ENCODE results near the gene BCAR1.

DNA sequence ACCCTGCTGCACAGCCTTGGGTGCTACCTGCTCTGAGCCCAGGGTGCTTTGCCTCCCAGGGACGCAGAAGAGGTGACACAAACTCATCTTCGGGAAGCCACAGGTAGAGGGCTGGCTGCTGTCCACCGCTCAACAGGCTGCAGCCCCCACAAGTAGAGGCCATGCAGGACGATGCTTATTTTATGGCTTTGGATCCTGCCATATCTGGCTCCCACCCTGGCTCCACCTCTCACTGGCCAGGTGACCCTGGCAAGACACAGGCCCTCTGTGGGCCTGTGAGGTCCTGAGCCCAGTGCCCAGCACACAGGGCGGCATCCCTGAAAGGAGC lies 11.3 kb upstream of the BCAR1 start:
- TF ChIP-seq, protein P1, sequence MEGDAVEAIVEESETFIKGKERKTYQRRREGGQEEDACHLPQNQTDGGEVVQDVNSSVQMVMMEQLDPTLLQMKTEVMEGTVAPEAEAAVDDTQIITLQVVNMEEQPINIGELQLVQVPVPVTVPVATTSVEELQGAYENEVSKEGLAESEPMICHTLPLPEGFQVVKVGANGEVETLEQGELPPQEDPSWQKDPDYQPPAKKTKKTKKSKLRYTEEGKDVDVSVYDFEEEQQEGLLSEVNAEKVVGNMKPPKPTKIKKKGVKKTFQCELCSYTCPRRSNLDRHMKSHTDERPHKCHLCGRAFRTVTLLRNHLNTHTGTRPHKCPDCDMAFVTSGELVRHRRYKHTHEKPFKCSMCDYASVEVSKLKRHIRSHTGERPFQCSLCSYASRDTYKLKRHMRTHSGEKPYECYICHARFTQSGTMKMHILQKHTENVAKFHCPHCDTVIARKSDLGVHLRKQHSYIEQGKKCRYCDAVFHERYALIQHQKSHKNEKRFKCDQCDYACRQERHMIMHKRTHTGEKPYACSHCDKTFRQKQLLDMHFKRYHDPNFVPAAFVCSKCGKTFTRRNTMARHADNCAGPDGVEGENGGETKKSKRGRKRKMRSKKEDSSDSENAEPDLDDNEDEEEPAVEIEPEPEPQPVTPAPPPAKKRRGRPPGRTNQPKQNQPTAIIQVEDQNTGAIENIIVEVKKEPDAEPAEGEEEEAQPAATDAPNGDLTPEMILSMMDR (IDR thresholded peaks at IDR 0.05; ENCODE audit: low read depth, low read length): no peak
- TF ChIP-seq POLR2A (IDR thresholded peaks at IDR 0.05; ENCODE audit: extremely low read depth, insufficient read length) (no peak), MYC (IDR thresholded peaks at IDR 0.05; ENCODE audit: low read depth, low read length) (no peak)
- TF ChIP-seq, protein P2, sequence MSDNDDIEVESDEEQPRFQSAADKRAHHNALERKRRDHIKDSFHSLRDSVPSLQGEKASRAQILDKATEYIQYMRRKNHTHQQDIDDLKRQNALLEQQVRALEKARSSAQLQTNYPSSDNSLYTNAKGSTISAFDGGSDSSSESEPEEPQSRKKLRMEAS (IDR thresholded peaks at IDR 0.05; ENCODE audit: low read depth, low read length): no peak
